Measurements from ENCODE around the gene KLLN. TPM values are rescaled to one million over a fixed set of nuclear protein-coding genes. Genes with fewer than 3 reads are reported as not detected.

KLLN gene
- total RNA-seq, 4 donors from 2014 or later, result 0.24 to 0.85 (median 0.34) TPM; not detected in 1

DNA sequence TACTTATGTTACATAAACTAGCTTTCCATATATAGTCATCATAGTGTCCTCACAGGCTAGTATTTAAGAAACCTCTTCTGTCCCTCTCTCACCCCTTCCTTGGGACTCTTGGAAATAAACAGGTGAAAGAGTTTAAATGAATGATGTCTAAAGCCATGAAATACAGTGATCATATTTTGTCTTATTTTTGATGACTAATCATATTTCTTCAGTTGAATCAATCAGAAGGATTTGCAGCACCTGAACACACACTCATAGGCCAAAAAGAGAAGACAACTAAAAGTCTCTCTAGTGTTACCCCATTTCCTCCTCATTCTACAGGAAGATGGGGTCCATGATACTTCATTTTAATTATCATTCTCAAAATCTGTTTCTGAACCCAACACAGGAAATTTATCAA lies 36.7 kb downstream of the KLLN start:
- Histone ChIP-seq H3K4me1 (no peaks in the 10 kb centered on the region), H3K27ac (no peak overlapping the region), H3K4me3 (no peak overlapping the region), H3K9me3 (no peaks in the 10 kb centered on the region), H3K36me3 (no peaks in the 10 kb centered on the region), H3K27me3 (no peaks in the 10 kb centered on the region)
- no peak for DNase-seq (ENCODE audit: low spot score in 2 of 2)
- TF ChIP-seq EP300 (IDR thresholded peaks at IDR 0.05) (no peak), POLR2A (IDR thresholded peaks at IDR 0.05) (no peak)

DNA sequence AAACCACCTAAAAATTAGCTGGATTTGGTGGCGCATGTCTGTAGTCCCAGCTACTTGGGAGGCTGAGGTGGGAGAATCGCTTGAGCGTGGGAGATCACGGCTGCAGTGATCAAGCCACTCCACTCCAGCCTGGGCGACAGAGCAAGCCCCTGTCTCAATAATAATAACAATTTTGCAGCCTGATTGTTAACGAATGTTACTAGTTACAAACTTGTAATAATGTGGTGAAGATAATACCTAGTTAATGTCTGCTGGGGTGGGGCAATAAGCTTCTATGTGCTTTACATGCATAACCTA lies 44.1 kb downstream of the KLLN start:
- no peak overlapping the region for H3K4me3 ChIP-seq

DNA sequence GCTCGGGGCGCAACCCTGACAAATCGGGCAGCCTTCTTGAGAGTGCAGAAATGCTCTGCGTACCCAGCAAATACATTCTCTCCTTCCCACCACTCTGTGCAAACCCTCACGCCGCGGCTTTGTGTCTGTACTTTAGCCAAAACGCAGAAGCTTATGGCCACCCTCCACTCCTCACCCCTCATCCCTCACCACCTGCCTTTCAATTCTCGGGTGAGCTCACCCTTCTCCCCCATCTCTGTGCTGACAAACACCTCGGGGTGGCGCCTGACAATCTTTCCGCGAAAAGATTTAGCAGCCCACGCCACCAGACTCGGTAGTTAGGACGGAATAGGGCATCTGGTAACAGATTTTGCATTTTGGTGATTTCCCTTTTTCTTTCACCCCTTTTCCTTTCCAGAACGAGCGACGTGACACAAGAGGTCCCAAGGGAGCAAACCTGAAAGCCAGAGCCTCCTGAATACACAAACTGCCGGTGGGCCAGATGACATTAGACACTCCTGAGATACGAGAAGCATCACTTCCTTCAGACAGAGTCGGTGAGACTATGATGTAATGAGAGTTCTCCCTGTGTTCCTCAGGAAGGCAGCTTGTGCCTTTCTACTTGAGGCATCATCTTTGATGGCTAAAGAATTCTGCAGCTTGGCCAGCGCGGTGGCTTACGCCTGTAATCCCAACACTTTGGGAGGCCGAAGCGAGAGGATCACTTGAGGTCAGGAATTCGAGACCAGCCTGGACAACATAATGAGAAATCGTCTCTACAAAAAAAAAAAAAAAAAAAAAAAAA lies 44.6 kb downstream of the KLLN start:
- no peaks in the 10 kb centered on the region for H3K36me3 ChIP-seq
- peak overlapping the region; percentile 87 for H3K27ac ChIP-seq
- no peak for TF ChIP-seq POLR2A (IDR thresholded peaks at IDR 0.05)
- TF ChIP-seq, protein P1, sequence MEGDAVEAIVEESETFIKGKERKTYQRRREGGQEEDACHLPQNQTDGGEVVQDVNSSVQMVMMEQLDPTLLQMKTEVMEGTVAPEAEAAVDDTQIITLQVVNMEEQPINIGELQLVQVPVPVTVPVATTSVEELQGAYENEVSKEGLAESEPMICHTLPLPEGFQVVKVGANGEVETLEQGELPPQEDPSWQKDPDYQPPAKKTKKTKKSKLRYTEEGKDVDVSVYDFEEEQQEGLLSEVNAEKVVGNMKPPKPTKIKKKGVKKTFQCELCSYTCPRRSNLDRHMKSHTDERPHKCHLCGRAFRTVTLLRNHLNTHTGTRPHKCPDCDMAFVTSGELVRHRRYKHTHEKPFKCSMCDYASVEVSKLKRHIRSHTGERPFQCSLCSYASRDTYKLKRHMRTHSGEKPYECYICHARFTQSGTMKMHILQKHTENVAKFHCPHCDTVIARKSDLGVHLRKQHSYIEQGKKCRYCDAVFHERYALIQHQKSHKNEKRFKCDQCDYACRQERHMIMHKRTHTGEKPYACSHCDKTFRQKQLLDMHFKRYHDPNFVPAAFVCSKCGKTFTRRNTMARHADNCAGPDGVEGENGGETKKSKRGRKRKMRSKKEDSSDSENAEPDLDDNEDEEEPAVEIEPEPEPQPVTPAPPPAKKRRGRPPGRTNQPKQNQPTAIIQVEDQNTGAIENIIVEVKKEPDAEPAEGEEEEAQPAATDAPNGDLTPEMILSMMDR (IDR thresholded peaks at IDR 0.05), result no peak
- TF ChIP-seq POLR2AphosphoS5 (IDR thresholded peaks at IDR 0.05), result no peak
- TF ChIP-seq EP300 (IDR thresholded peaks at IDR 0.05), result no peak
- no peaks in the 10 kb centered on the region for H3K27me3 ChIP-seq
- peak; percentile 59 to 68 for DNase-seq (ENCODE audit: low spot score in 2 of 2)
- H3K4me3 ChIP-seq, result peak overlapping the region; percentile 89
- H3K4me1 ChIP-seq, result peaks cover 24% of the 10 kb centered on the region
- no peaks in the 10 kb centered on the region for H3K9me3 ChIP-seq
- WGBS, result 22% methylated on average over 29 of the region's 29 CpGs

More for the DNA sequence above, 44.1 kb downstream of the KLLN start:
- TF ChIP-seq, protein P1 (IDR thresholded peaks at IDR 0.05), result no peak
- no peak for TF ChIP-seq EP300 (IDR thresholded peaks at IDR 0.05)
- Histone ChIP-seq H3K27me3 (no peaks in the 10 kb centered on the region), H3K27ac (no peak overlapping the region), H3K4me1 (peaks cover 24% of the 10 kb centered on the region), H3K36me3 (no peaks in the 10 kb centered on the region), H3K9me3 (no peaks in the 10 kb centered on the region)
- WGBS, result 93% methylated on average over 6 of the region's 6 CpGs
- no peak for DNase-seq (ENCODE audit: low spot score in 2 of 2)

DNA sequence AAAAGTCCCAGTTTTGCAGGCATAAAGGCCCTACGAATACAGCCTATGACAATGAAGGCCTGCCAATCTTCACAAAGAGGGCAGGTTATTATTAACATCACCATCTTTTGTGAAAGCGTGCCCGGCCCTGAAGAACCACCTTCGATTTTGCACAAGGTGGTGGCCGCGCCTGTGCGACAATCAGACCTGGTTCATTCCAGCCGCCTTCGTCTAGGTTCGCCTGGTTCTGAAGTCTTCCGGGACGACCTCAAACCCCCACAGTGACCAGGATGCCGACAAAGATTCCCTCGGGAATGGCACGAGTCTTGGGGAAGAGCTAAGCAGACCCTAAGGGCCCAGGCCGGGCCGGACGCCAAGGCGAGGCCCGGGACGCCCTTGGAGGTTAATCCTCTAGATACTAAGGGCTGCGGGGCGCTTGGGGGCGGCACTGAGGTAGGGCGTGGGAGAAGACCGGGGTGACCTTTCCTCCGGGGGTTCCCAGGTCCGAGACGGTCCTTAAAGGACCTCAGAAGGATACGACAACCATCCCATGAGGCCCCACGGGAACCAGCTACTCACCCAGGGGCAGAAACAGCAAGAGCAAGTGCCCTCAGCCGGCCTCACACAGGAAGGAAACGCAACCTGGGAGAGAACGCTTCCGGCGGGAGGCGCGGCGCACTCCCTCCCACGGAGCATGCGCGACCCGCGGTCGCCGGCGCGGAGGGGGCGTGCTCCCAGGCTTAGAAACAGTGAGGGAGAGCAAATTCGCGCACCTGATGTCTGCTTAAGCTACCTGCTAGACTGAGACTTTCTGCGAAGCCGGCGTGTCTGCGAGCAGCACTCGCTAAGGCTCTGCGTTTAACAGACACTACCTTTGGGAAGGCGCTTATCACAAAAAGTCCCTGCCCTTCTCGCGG lies 45.5 kb downstream of the KLLN start, which contains the start of gene ATAD1:
TSS of gene ATAD1 (minus strand) at position 618 of the 896 bp plus-strand sequence. CDS start 3,627 bp downstream, outside the sequence.
- Histone ChIP-seq H3K36me3 (peaks cover 1% of the 10 kb centered on the region), H3K4me1 (peaks cover 24% of the 10 kb centered on the region), H3K27ac (peak within 1 kb of the TSS; percentile 87), H3K4me3 (peak within 1 kb of the TSS; percentile 89), H3K27me3 (no peaks in the 10 kb centered on the region), H3K9me3 (no peaks in the 10 kb centered on the region)
- peak in 1 of 2 donors; percentile 30 for TF ChIP-seq POLR2A (IDR thresholded peaks at IDR 0.05)
- TF ChIP-seq, protein P1 (IDR thresholded peaks at IDR 0.05), result peak in 1 of 2 donors; percentile 13
- TF ChIP-seq EP300 (IDR thresholded peaks at IDR 0.05), result no peak
- WGBS, result under 1% methylated on average over 30 of the region's 60 CpGs
- peak; percentile 84 to 87 for DNase-seq (ENCODE audit: low spot score in 2 of 2)

DNA sequence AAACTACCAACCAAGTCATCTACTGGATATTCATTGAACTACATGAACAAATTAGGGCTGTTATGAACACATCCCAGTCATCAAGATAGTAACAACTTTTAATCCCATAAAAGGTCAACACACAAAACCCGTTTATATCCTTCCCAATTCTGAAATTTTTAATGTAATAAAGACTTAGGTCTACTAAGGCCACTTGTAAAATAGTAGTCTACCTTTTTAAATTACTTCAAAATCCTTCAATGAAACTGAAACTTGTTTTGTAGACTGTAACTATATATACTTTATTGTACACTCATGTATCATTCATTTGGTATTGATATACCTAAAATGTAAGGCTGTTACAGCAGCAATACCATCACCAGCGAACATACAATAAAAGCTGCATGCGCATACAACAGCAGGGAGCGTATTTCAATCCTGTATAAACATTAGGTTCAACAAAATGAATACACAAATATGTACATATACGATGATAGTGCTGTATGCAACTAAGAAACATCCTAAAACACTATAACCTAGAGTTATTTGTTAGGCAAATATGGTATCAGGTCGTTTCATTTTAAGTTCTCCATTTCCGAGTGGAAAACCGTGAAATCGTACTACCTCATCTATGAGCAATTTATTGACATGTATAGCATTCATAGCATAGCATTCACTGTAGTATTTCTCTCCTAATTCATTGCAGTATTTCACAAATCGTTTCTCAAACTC lies 46.3 kb downstream of the KLLN start:
- Histone ChIP-seq H3K9me3 (no peaks in the 10 kb centered on the region), H3K27ac (peak overlapping the region; percentile 87), H3K27me3 (no peaks in the 10 kb centered on the region), H3K36me3 (peaks cover 3% of the 10 kb centered on the region), H3K4me1 (peaks cover 24% of the 10 kb centered on the region), H3K4me3 (peak overlapping the region; percentile 89)
- no peak for TF ChIP-seq POLR2AphosphoS5 (IDR thresholded peaks at IDR 0.05)
- TF ChIP-seq EP300 (IDR thresholded peaks at IDR 0.05), result no peak
- TF ChIP-seq, protein P1 (IDR thresholded peaks at IDR 0.05), result no peak
- no peak for TF ChIP-seq POLR2A (IDR thresholded peaks at IDR 0.05)
- DNase-seq (ENCODE audit: low spot score in 2 of 2), result no peak
- 32% methylated on average over 10 of the region's 10 CpGs for WGBS

Data from suprapubic skin (tissue), 4 donors.